MM.1S (cell line): ENCODE measurements around the gene BPIFB1.

ENCODE experiments used
- DNase-seq: peaks from one replicate; pipeline ENCODE4 v3.0.0-alpha.2; 2015
- H2AFZ ChIP-seq: fragments of 300-600 bp; sonication (generic); 2 replicates; pipeline ENCODE4 v1.6.0; 2016; ENCODE audit warnings: antibody characterized with exemption, low read length
- H3F3A ChIP-seq: fragments of 300-600 bp; sonication (generic); 2 replicates; pipeline ENCODE4 v1.6.1; 2016; ENCODE audit warnings: mild to moderate bottlenecking, antibody characterized with exemption, low read length, moderate library complexity, mixed read lengths; ENCODE audit not compliant: insufficient read depth
- H3K27ac ChIP-seq: fragments of 300-600 bp; sonication (generic); 2 replicates; pipeline ENCODE4 v1.5.1; 2016; ENCODE audit warnings: mild to moderate bottlenecking, low read length
- H3K27me3 ChIP-seq: fragments of 300-600 bp; sonication (generic); replicated peaks from 2 replicates; pipeline ENCODE4 v1.6.0; 2016; ENCODE audit warnings: low read length; ENCODE audit not compliant: insufficient read depth
- H3K36me3 ChIP-seq: fragments of 300-600 bp; sonication (generic); replicated peaks from 2 replicates; pipeline ENCODE4 v1.6.1; 2016; ENCODE audit warnings: mild to moderate bottlenecking, low read length, mixed read lengths; ENCODE audit not compliant: insufficient read depth
- H3K4me1 ChIP-seq: fragments of 300-600 bp; sonication (generic); 2 replicates; pipeline ENCODE4 v1.6.1; 2016; ENCODE audit warnings: low read length, mixed read lengths
- H3K4me2 ChIP-seq: fragments of 300-600 bp; sonication (generic); 2 replicates; pipeline ENCODE4 v1.6.0; 2016; ENCODE audit warnings: low read depth, low read length
- H3K4me3 ChIP-seq: fragments of 300-600 bp; sonication (generic); 2 replicates; pipeline ENCODE4 v1.5.1; 2016; ENCODE audit warnings: low read length, mixed read lengths
- H3K79me2 ChIP-seq: fragments of 300-600 bp; sonication (generic); 2 replicates; pipeline ENCODE4 v1.6.1; 2016; ENCODE audit warnings: mixed run types, low read length, mixed read lengths
- H3K9ac ChIP-seq: fragments of 300-600 bp; sonication (generic); 2 replicates; pipeline ENCODE4 v1.6.1; 2016; ENCODE audit warnings: low read length, mixed read lengths
- H3K9me2 ChIP-seq: fragments of 300-600 bp; sonication (generic); replicated peaks from 2 replicates; pipeline ENCODE4 v1.6.1; 2016; ENCODE audit warnings: mild to moderate bottlenecking, low read length, mixed read lengths; ENCODE audit not compliant: insufficient read depth
- H3K9me3 ChIP-seq: fragments of 300-600 bp; sonication (generic); replicated peaks from 2 replicates; pipeline ENCODE4 v1.6.1; 2016; ENCODE audit warnings: mild to moderate bottlenecking, low read length, mixed read lengths; ENCODE audit not compliant: insufficient read depth
- H4K20me1 ChIP-seq: fragments of 300-600 bp; sonication (generic); 2 replicates; pipeline ENCODE4 v1.6.1; 2016; ENCODE audit warnings: mild to moderate bottlenecking, low read length, moderate library complexity, mixed read lengths; ENCODE audit not compliant: insufficient read depth
- EZH2 ChIP-seq: fragments of 300-600 bp; sonication (generic); optimal IDR thresholded peaks from 2 replicates; pipeline ENCODE3; 2017; ENCODE audit warnings: low read depth, mild to moderate bottlenecking, antibody characterized with exemption, low read length, mixed read lengths
- EZH2phosphoT487 ChIP-seq: fragments of 300-600 bp; sonication (generic); IDR thresholded peaks from 2 replicates; pipeline ENCODE4 v1.6.1; 2018; ENCODE audit warnings: antibody characterized with exemption, low read length
- TF ChIP-seq, protein P1 (sequence below): fragments of 300-600 bp; sonication (generic); IDR thresholded peaks from 2 replicates; pipeline ENCODE4 v1.5.1; 2016; ENCODE audit warnings: antibody characterized with exemption, low read length, mixed read lengths

BPIFB1 gene

DNA sequence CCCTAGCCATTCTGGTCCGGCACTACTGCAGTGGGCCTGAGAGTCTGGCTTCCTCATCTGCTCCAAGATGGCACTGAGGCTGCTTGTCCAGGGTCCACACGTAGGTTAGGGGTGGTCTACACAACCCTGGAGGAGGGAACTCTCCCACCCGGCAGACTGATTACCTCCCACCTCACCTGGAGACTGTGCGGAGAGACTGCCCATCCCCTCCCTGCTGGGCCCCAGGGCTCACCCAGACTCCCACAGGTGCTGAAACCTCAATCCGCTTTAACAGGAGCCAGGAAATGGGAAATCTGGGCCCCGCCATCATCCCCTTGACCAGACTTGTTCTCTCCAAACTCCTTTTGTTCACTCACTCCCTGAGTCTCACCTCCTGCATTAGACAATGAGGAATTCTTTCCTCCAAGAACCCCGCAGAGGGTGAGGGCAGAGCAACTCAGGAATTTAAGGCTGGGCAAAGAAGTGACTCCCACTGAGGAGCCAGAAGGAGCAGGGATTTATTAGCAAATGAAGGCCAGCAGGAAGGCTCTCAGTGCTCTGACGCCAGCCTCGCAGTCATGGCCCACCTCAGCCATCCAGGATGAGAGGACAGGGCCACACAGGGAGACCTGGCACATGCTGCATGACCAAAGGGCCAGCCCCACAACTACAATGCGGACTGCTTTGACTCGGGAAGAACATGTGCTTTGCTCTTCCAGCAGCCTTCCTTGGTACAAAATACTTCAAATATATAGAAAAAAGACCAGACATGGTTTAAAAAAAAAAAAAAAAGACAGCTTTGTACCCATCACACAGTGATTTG, 65.3 kb downstream of the BPIFB1 start:
- no peaks in the 10 kb centered on the region for H3K27me3 ChIP-seq
- no peak for DNase-seq
- no peak overlapping the region for H2AFZ ChIP-seq
- H3K27ac ChIP-seq: no peak overlapping the region
- H3K79me2 ChIP-seq: no peaks in the 10 kb centered on the region
- H3K9ac ChIP-seq: no peak overlapping the region
- no peaks in the 10 kb centered on the region for H3K36me3 ChIP-seq
- no peak for TF ChIP-seq EZH2
- TF ChIP-seq EZH2phosphoT487: no peak
- TF ChIP-seq, protein P1, sequence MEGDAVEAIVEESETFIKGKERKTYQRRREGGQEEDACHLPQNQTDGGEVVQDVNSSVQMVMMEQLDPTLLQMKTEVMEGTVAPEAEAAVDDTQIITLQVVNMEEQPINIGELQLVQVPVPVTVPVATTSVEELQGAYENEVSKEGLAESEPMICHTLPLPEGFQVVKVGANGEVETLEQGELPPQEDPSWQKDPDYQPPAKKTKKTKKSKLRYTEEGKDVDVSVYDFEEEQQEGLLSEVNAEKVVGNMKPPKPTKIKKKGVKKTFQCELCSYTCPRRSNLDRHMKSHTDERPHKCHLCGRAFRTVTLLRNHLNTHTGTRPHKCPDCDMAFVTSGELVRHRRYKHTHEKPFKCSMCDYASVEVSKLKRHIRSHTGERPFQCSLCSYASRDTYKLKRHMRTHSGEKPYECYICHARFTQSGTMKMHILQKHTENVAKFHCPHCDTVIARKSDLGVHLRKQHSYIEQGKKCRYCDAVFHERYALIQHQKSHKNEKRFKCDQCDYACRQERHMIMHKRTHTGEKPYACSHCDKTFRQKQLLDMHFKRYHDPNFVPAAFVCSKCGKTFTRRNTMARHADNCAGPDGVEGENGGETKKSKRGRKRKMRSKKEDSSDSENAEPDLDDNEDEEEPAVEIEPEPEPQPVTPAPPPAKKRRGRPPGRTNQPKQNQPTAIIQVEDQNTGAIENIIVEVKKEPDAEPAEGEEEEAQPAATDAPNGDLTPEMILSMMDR: no peak
- no peak overlapping the region for H3K4me3 ChIP-seq
- H3K4me1 ChIP-seq: no peaks in the 10 kb centered on the region
- H3K9me3 ChIP-seq: no peaks in the 10 kb centered on the region
- H4K20me1 ChIP-seq: no peaks in the 10 kb centered on the region
- H3K4me2 ChIP-seq: no peak overlapping the region
- no peaks in the 10 kb centered on the region for H3K9me2 ChIP-seq
- no peaks in the 10 kb centered on the region for H3F3A ChIP-seq

- TF ChIP-seq, protein P1: no peak
- TF ChIP-seq EZH2phosphoT487 (no peak), EZH2 (no peak)
- no peaks in the 10 kb centered on the region for H3K4me1 ChIP-seq
- no peaks in the 10 kb centered on the region for H3K36me3 ChIP-seq
- no peak overlapping the region for H3K27ac ChIP-seq
- H3K4me3 ChIP-seq: no peak overlapping the region
- no peaks in the 10 kb centered on the region for H3K9me2 ChIP-seq
- H3K9ac ChIP-seq: no peak overlapping the region
- H4K20me1 ChIP-seq: no peaks in the 10 kb centered on the region
- H3K79me2 ChIP-seq: no peaks in the 10 kb centered on the region
- H3K4me2 ChIP-seq: no peak overlapping the region
- no peak for DNase-seq
- no peak overlapping the region for H2AFZ ChIP-seq
- H3K9me3 ChIP-seq: no peaks in the 10 kb centered on the region
- no peaks in the 10 kb centered on the region for H3K27me3 ChIP-seq
- H3F3A ChIP-seq: no peaks in the 10 kb centered on the region
Observed at GRCh38 chr20:33349493-33349892, 66.5 kb downstream of the BPIFB1 start.

DNA sequence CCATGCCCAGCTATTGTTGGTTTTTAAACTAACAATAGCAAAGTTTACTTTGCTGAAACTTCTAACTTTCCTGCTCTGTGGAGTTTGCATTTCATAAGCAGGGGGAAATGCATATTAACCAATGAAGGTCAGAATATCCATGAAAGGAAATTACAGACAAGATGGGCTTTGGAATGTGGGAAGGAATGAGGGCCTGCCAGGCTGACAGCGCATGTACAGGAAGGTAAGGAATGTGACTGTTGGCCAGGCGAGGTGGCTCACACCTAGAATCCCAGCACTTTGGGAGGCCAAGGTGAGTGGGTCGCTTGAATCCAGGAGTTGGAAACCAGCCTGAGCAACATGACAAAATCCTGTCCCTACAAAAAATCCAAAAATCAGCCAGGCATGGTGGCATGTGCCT, 68.7 kb downstream of the BPIFB1 start:
- no peak overlapping the region for H3K9ac ChIP-seq
- H3K4me1 ChIP-seq: no peaks in the 10 kb centered on the region
- H3K4me2 ChIP-seq: no peak overlapping the region
- no peaks in the 10 kb centered on the region for H3K36me3 ChIP-seq
- H3K27me3 ChIP-seq: no peaks in the 10 kb centered on the region
- no peaks in the 10 kb centered on the region for H3K9me2 ChIP-seq
- no peak overlapping the region for H3K4me3 ChIP-seq
- no peak overlapping the region for H3K27ac ChIP-seq
- no peaks in the 10 kb centered on the region for H3F3A ChIP-seq
- TF ChIP-seq EZH2phosphoT487 (no peak), EZH2 (no peak)
- TF ChIP-seq, protein P1: no peak
- no peak for DNase-seq
- H3K9me3 ChIP-seq: no peaks in the 10 kb centered on the region
- H4K20me1 ChIP-seq: no peaks in the 10 kb centered on the region
- no peaks in the 10 kb centered on the region for H3K79me2 ChIP-seq
- H2AFZ ChIP-seq: no peak overlapping the region
